HCT116 (cell line): ENCODE measurements around the gene RMI2.

Experiments
- CTCF ChIP-seq, 3 experiments: fragments of 200-600 bp in 1 of 3; sonication (generic) in 1 of 3; IDR thresholded peaks in 2 of 3; conservative IDR thresholded peaks in 1 of 3; 2 replicates each; pipeline ENCODE4 v1.5.1; 2012 to 2017; ENCODE audit warnings: low read depth in 2 of 3, low read length in 2 of 3, antibody characterized with exemption in 1 of 3, borderline replicate concordance in 1 of 3, control low read depth in 1 of 3, mild to moderate bottlenecking in 1 of 3, mixed read lengths in 1 of 3, mixed run types in 1 of 3, moderate library complexity in 1 of 3; ENCODE audit not compliant: insufficient read depth in 1 of 3
- EGR1 ChIP-seq: IDR thresholded peaks from 2 replicates; pipeline ENCODE4 v1.6.1; 2012; ENCODE audit warnings: low read depth
- ELF1 ChIP-seq: IDR thresholded peaks from 2 replicates; pipeline ENCODE4 v1.6.1; 2012; ENCODE audit warnings: low read depth, borderline replicate concordance
- EZH2 ChIP-seq: fragments of 200-600 bp; sonication (generic); IDR thresholded peaks from 2 replicates; pipeline ENCODE4 v1.6.1; 2017; ENCODE audit warnings: antibody characterized with exemption, mixed run types
- EZH2phosphoT487 ChIP-seq: fragments of 200-600 bp; IDR thresholded peaks from 2 replicates; pipeline ENCODE4 v1.6.1; 2018; ENCODE audit warnings: antibody characterized with exemption, borderline replicate concordance
- JUND ChIP-seq: IDR thresholded peaks from 2 replicates; pipeline ENCODE4 v1.6.1; 2012
- MAX ChIP-seq: IDR thresholded peaks from 2 replicates; pipeline ENCODE4 v1.6.1; 2012
- POLR2A ChIP-seq: IDR thresholded peaks from 2 replicates; pipeline ENCODE4 v1.7.0; 2011; ENCODE audit warnings: borderline replicate concordance; ENCODE audit not compliant: insufficient read depth, insufficient read length; ENCODE audit errors: extremely low read depth
- POLR2AphosphoS5 ChIP-seq: IDR thresholded peaks from 2 replicates; pipeline ENCODE4 v1.6.1; 2011; ENCODE audit warnings: mild to moderate bottlenecking, low read depth, low read length, moderate library complexity
- SIN3A ChIP-seq: IDR thresholded peaks from 2 replicates; pipeline ENCODE4 v1.6.1; 2012; ENCODE audit warnings: low read depth
- YY1 ChIP-seq: IDR thresholded peaks from 2 replicates; pipeline ENCODE4 v1.6.1; 2011; ENCODE audit warnings: low read length, low read depth, moderate library complexity, mild to moderate bottlenecking; ENCODE audit not compliant: insufficient replicate concordance; ENCODE audit errors: extremely low read depth
- ZBTB33 ChIP-seq: IDR thresholded peaks from 2 replicates; pipeline ENCODE4 v1.6.1; 2011; ENCODE audit warnings: mild to moderate bottlenecking, low read length, moderate library complexity; ENCODE audit not compliant: insufficient replicate concordance; ENCODE audit errors: extremely low read depth
- ZNF274 ChIP-seq: fragments of 200-500 bp; sonication (Bioruptor generic); IDR thresholded peaks from 2 replicates; pipeline ENCODE4 v1.6.1; 2014; ENCODE audit warnings: mild to moderate bottlenecking, low read depth, low read length, inconsistent platforms

GRCh38 chr16:11390573-11391495, 45.6 kb downstream of the RMI2 start:
- no peak for TF ChIP-seq CTCF (IDR thresholded peaks at IDR 0.05 in 2 of 3, conservative IDR thresholded peaks at IDR 0.05 in 1 of 3; ENCODE audit: borderline replicate concordance in 1 of 3, insufficient read depth in 1 of 3, low read depth in 2 of 3, low read length in 2 of 3)
- no peak for TF ChIP-seq POLR2A
- TF ChIP-seq EZH2: no peak
- no peak for TF ChIP-seq EGR1
- no peak for TF ChIP-seq ZNF274
- TF ChIP-seq SIN3A: no peak
- TF ChIP-seq POLR2AphosphoS5: no peak
- no peak for TF ChIP-seq ZBTB33
- TF ChIP-seq JUND: no peak
- no peak for TF ChIP-seq MAX
- no peak for TF ChIP-seq EZH2phosphoT487
- no peak for TF ChIP-seq ELF1
- TF ChIP-seq YY1: no peak
